ENCODE results near the gene ZFP36L2. TPM values are rescaled to one million over a fixed set of nuclear protein-coding genes. Genes with fewer than 3 reads are reported as not detected.
A peak's percentile ranks its signal among the peaks of the same experiment; 100 is the strongest.

The ZFP36L2 gene
- total and polyA plus RNA-seq, 2 donors (not counting 3 experiments of a cell fraction or from before 2014, with no cell fraction given), result 14.5 to 75.9 TPM

DNA sequence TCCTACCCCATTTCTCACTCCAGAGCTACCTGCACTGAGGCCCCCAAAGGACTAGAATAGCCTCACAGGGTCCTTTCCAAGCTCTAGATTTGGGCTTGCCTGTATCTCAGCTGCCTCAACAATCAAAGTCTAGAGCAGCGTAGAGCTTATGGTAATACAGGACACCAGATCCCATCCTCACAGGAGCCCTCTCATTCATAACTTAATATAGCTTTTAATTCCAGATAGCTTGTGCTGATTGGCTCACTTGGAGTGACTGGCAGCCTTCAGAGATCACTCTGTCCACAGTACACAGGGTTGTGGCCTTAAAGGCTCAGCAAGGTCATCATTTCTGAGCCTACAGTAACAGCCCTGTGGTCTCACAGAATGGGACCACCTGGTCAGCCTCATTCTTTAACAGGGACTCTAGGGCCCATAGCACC is 51.4 kb downstream of the ZFP36L2 start:
- Histone ChIP-seq H3K36me3 (ENCODE audit: control insufficient read depth in 2 of 2, extremely low read depth in 1 of 2, insufficient read depth in 2 of 2, low read length in 2 of 2) (no peaks in the 10 kb centered on the region), H3K79me2 (ENCODE audit: control insufficient read depth, insufficient read depth, low read length) (no peaks in the 10 kb centered on the region), H3K4me3 (replicated peaks in 1 of 3; ENCODE audit: insufficient read depth in 1 of 3, low read depth in 1 of 3, low read length in 3 of 3) (peak overlapping the region in 1 of 3 experiments; percentile 9), H4K20me1 (replicated peaks; ENCODE audit: control insufficient read depth, extremely low read depth, insufficient read depth, low read length) (no peaks in the 10 kb centered on the region), H3K9ac (replicated peaks; ENCODE audit: extremely low read depth, insufficient read depth, low read length) (peak overlapping the region; percentile 51), H3K4me2 (ENCODE audit: insufficient read depth, low read length) (peak overlapping the region; percentile 51), H2AFZ (ENCODE audit: low read depth, low read length) (no peak overlapping the region), H3K27ac (ENCODE audit: insufficient read depth, low read depth, low read length) (peak overlapping the region; percentile 97), H3K4me1 (ENCODE audit: control insufficient read depth, extremely low read depth, insufficient read depth, low read length) (peaks cover 60% of the 10 kb centered on the region), H3K9me1 (replicated peaks; ENCODE audit: control insufficient read depth, extremely low read depth, insufficient read depth, low read length) (no peaks in the 10 kb centered on the region), H3K9me3 (replicated peaks; ENCODE audit: control insufficient read depth, insufficient read depth, low read length) (no peaks in the 10 kb centered on the region), H3K27me3 (ENCODE audit: control insufficient read depth in 2 of 2, insufficient read depth in 2 of 2, low read length in 2 of 2) (no peaks in the 10 kb centered on the region)
- no TSS peak for BruUV-seq (replicated peaks)
- no peak for DNase-seq (ENCODE audit: low read depth, low spot score)
- FAIRE-seq, result no peak
- ChIA-PET POLR2A (interaction anchor here (0.8 to 2.4 kb wide), 3 partner anchors 46 to 52 kb away, joined by 3 to 16 read pairs (median 12); partner anchors contain the start of gene ZFP36L2), CTCF (interaction anchor here (0.6 to 2.6 kb wide), 14 partner anchors 9 to 347 kb away, joined by 3 to 22 read pairs (median 4); partner anchors contain the start of gene ZFP36L2)
- dilution Hi-C loops (cut with MboI; ENCODE audit: extremely low pct_ligation_motif_present, low sequenced_read_pairs) (loop anchor here (10.0 kb wide), 1 partner anchor 50 kb away; the partner anchor contains the start of gene ZFP36L2), intact Hi-C loops (cut with micrococcal nuclease) (loop anchor here (2.0 kb wide), 2 partner anchors 200 to 214 kb away; no protein-coding TSS in a partner anchor)
- TF ChIP-seq GATA2 (IDR thresholded peaks at IDR 0.05; ENCODE audit: insufficient read depth, insufficient read length, low read depth, low read length), result no peak
- no peak for TF ChIP-seq JUN (IDR thresholded peaks at IDR 0.05; ENCODE audit: borderline replicate concordance, insufficient read depth, insufficient read length, low read depth)
- no peak for TF ChIP-seq MAX (IDR thresholded peaks at IDR 0.05; ENCODE audit: insufficient read depth, insufficient read length)

- H3K4me2 ChIP-seq (ENCODE audit: insufficient read depth, low read length), result peak overlapping the region; percentile 51
- H3K9ac ChIP-seq (replicated peaks; ENCODE audit: extremely low read depth, insufficient read depth, low read length), result peak overlapping the region; percentile 69
- H2AFZ ChIP-seq (ENCODE audit: low read depth, low read length), result no peak overlapping the region
- H3K9me1 ChIP-seq (replicated peaks; ENCODE audit: control insufficient read depth, extremely low read depth, insufficient read depth, low read length), result no peaks in the 10 kb centered on the region
- BruUV-seq (replicated peaks), result no TSS peak
- POLR2A ChIA-PET, result interaction anchor here (0.8 to 2.4 kb wide), 3 partner anchors 46 to 52 kb away, joined by 3 to 16 read pairs (median 12); partner anchors contain the start of gene ZFP36L2
- dilution Hi-C loops (cut with MboI; ENCODE audit: extremely low pct_ligation_motif_present, low sequenced_read_pairs) (loop anchor here (10.0 kb wide), 1 partner anchor 50 kb away; the partner anchor contains the start of gene ZFP36L2), intact Hi-C loops (cut with micrococcal nuclease) (loop anchor here (1.0 to 2.0 kb wide), 4 partner anchors 48 to 214 kb away; partner anchors contain the start of gene ZFP36L2)
- DNase-seq (ENCODE audit: low read depth, low spot score) (peak; percentile 96), FAIRE-seq (peak; percentile 98)
- H3K27ac ChIP-seq (ENCODE audit: insufficient read depth, low read depth, low read length), result peak overlapping the region; percentile 97
- TF ChIP-seq CTCF (IDR thresholded peaks at IDR 0.05; ENCODE audit: extremely low read depth in 1 of 2, insufficient read depth in 1 of 2, low read depth in 1 of 2, low read length in 2 of 2) (no peak), GATA2 (IDR thresholded peaks at IDR 0.05; ENCODE audit: insufficient read depth, insufficient read length, low read depth, low read length) (peak; percentile 36), POLR2A (IDR thresholded peaks at IDR 0.05; ENCODE audit: low read depth, low read length) (peak; percentile 18), MAX (IDR thresholded peaks at IDR 0.05; ENCODE audit: insufficient read depth, insufficient read length) (no peak), MYC (IDR thresholded peaks at IDR 0.05; ENCODE audit: low read depth, low read length) (no peak), POLR2AphosphoS5 (IDR thresholded peaks at IDR 0.05; ENCODE audit: insufficient read depth, low read depth, low read length) (peak; percentile 90), FOS (IDR thresholded peaks at IDR 0.05; ENCODE audit: borderline replicate concordance, insufficient read depth, low read length) (peak; percentile 75), EZH2 (IDR thresholded peaks at IDR 0.05; ENCODE audit: borderline replicate concordance, low read depth, low read length, severe bottlenecking) (no peak), JUN (IDR thresholded peaks at IDR 0.05; ENCODE audit: borderline replicate concordance, insufficient read depth, insufficient read length, low read depth) (peak; percentile 45)
- no peaks in the 10 kb centered on the region for H3K79me2 ChIP-seq (ENCODE audit: control insufficient read depth, insufficient read depth, low read length)
- no peaks in the 10 kb centered on the region for H4K20me1 ChIP-seq (replicated peaks; ENCODE audit: control insufficient read depth, extremely low read depth, insufficient read depth, low read length)
- no peaks in the 10 kb centered on the region for H3K36me3 ChIP-seq (ENCODE audit: control insufficient read depth in 2 of 2, extremely low read depth in 1 of 2, insufficient read depth in 2 of 2, low read length in 2 of 2)
- H3K27me3 ChIP-seq (ENCODE audit: control insufficient read depth in 2 of 2, insufficient read depth in 2 of 2, low read length in 2 of 2), result no peaks in the 10 kb centered on the region
- CTCF ChIA-PET, result interaction anchor here (0.6 to 2.6 kb wide), 14 partner anchors 9 to 346 kb away, joined by 3 to 22 read pairs (median 4); partner anchors contain the start of gene ZFP36L2
- no peaks in the 10 kb centered on the region for H3K9me3 ChIP-seq (replicated peaks; ENCODE audit: control insufficient read depth, insufficient read depth, low read length)
- peaks cover 63% of the 10 kb centered on the region for H3K4me1 ChIP-seq (ENCODE audit: control insufficient read depth, extremely low read depth, insufficient read depth, low read length)
- H3K4me3 ChIP-seq (replicated peaks in 1 of 3; ENCODE audit: insufficient read depth in 1 of 3, low read depth in 1 of 3, low read length in 3 of 3), result peak overlapping the region in 1 of 3 experiments; percentile 9
These were observed 52.0 kb downstream of the ZFP36L2 start for GRCh38 chr2:43174368-43174916.
